Tibial artery (tissue), 4 donors: Measurements from ENCODE around the gene SMARCAL1.

Experiments used
- DNase-seq, 2 donors: peaks; one replicate each; pipeline ENCODE4 v3.0.0-alpha.2; 2019
- H3K27ac ChIP-seq, 2 donors: fragments of 200-600 bp; sonication (generic) in 1 of 2; 1 replicate in 1 of 2; 2 replicates in 1 of 2; pipeline ENCODE4 v1.5.1; 2018 to 2019; ENCODE audit warnings: mild to moderate bottlenecking in 1 of 2
- H3K27me3 ChIP-seq, 2 donors: fragments of 200-600 bp; sonication (generic) in 1 of 2; one replicate each; pipeline versions ENCODE4 v1.5.1 to v1.6.0; 2016 to 2019
- H3K36me3 ChIP-seq, 3 donors: fragments of 200-600 bp; sonication (generic) in 2 of 3; one replicate each; pipeline ENCODE4 v1.5.1; 2016 to 2019; ENCODE audit warnings: mild to moderate bottlenecking in 2 of 3
- H3K4me1 ChIP-seq, 4 donors: fragments of 200-600 bp; sonication (generic) in 2 of 4; 1 replicate in 3 of 4; 2 replicates in 1 of 4; pipeline ENCODE4 v1.5.1; 2016 to 2019
- H3K4me3 ChIP-seq, 2 donors: fragments of 200-600 bp; sonication (generic) in 1 of 2; 1 replicate in 1 of 2; 2 replicates in 1 of 2; pipeline ENCODE4 v1.5.1; 2018 to 2019; ENCODE audit warnings: mild to moderate bottlenecking in 2 of 2
- H3K9me3 ChIP-seq, 3 donors: fragments of 200-600 bp; sonication (generic) in 1 of 3; one replicate each; pipeline ENCODE4 v1.5.1; 2016 to 2019
- intact Hi-C: fragments of 100-400 bp; cut with DNase I; formaldehyde crosslinking; loops from one replicate; pipeline ENCODE4 v1.15.0; 2023; ENCODE audit warnings: low total_unique reads
- TF ChIP-seq, protein P1 (sequence below), 2 experiments: fragments of 200-600 bp in 1 of 2; fragments of 450-650 bp in 1 of 2; IDR thresholded peaks; one replicate each; pipeline ENCODE4 v1.5.1; 2017 to 2019; ENCODE audit warnings: antibody characterized with exemption in 2 of 2, mild to moderate bottlenecking in 1 of 2, moderate library complexity in 1 of 2

The SMARCAL1 gene

DNA sequence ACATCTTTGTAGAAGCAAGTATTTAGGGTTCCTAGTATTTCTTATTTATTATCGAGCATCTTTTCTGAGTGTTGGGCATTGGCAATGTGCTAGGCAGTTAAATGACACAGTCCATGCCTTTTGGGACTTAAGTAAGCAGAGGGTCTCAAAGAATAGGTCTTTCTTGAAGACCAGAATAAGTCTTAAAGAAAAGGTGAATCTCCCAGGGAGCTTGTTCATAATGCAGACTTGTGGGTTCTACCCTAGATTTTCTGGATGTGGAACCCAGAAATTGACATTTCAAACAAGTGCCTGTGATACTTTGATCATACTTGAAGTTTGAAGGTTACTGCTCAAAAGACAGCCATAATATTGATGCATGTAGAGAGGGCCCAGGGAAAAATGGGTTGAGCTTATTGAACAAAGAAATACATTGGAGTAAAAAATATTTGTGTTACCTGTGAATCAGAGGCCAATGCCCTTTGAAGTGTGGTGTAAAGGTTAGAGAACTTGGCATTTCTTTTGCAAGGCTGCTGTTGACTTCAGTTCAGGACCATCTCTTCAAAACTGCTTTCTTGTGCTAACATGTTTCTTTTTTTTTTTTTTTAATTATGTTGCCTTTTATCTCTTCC is 110.7 kb downstream of the SMARCAL1 start:
- no peaks in the 10 kb centered on the region for H3K27me3 ChIP-seq
- no peaks in the 10 kb centered on the region for H3K36me3 ChIP-seq
- TF ChIP-seq, protein P1, sequence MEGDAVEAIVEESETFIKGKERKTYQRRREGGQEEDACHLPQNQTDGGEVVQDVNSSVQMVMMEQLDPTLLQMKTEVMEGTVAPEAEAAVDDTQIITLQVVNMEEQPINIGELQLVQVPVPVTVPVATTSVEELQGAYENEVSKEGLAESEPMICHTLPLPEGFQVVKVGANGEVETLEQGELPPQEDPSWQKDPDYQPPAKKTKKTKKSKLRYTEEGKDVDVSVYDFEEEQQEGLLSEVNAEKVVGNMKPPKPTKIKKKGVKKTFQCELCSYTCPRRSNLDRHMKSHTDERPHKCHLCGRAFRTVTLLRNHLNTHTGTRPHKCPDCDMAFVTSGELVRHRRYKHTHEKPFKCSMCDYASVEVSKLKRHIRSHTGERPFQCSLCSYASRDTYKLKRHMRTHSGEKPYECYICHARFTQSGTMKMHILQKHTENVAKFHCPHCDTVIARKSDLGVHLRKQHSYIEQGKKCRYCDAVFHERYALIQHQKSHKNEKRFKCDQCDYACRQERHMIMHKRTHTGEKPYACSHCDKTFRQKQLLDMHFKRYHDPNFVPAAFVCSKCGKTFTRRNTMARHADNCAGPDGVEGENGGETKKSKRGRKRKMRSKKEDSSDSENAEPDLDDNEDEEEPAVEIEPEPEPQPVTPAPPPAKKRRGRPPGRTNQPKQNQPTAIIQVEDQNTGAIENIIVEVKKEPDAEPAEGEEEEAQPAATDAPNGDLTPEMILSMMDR (IDR thresholded peaks at IDR 0.05), result no peak
- no peak for DNase-seq
- H3K9me3 ChIP-seq, result no peaks in the 10 kb centered on the region
- H3K27ac ChIP-seq, result no peak overlapping the region
- intact Hi-C loops, result no loop called here
- peaks cover 0 to 41% (median 18%) of the 10 kb centered on the region in 4 donors for H3K4me1 ChIP-seq
- no peak overlapping the region for H3K4me3 ChIP-seq

DNA sequence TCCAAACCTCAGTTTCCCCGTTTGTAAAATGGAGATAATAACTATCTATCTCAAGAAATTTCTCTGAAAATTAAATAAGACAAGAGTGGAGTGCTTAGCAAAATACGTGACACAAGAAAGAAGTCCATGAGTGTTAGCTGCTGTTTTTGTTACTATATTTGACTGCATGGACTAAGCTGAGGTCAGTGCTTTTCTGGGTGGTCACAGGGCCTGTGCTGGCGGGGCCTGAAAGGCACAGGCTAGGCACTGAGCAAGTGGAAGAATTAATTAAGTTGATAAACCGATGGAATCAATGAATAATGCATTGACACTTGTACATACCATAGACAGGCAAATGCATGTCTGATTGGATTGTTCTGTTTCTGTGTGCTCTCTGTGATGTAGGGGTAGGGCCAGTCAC is 113.7 kb downstream of the SMARCAL1 start:
- TF ChIP-seq, protein P1 (IDR thresholded peaks at IDR 0.05), result no peak
- peaks cover 0 to 25% (median 16%) of the 10 kb centered on the region in 4 donors for H3K4me1 ChIP-seq
- intact Hi-C loops, result no loop called here
- H3K27me3 ChIP-seq, result no peaks in the 10 kb centered on the region
- no peaks in the 10 kb centered on the region for H3K9me3 ChIP-seq
- H3K27ac ChIP-seq, result peak overlapping the region; percentile 41 to 74
- H3K36me3 ChIP-seq, result no peaks in the 10 kb centered on the region
- DNase-seq, result no peak
- no peak overlapping the region for H3K4me3 ChIP-seq

DNA sequence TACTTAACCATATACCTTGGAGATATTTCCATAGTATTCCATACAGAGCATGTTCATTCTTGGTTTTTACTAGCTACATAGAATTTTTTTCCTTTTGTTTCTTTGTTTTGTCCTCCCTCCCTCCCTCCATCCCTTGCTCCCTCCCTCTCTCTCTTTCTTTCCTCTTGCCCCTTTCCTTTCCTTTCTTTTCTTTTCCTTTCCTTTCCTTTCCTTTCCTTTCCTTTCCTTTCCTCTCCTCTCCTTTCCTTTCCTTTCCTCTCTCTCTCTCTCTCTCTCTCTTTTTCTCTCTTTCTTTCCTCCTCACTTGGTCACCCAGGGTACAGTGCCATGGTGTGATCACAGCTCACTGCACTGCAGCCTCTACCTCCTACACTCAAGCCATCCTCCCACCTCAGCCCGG is 114.7 kb downstream of the SMARCAL1 start:
- Histone ChIP-seq H3K27ac (peak overlapping the region; percentile 41 to 74), H3K9me3 (no peaks in the 10 kb centered on the region), H3K27me3 (no peaks in the 10 kb centered on the region), H3K4me3 (no peak overlapping the region), H3K4me1 (peaks cover 0 to 31% (median 16%) of the 10 kb centered on the region in 4 donors), H3K36me3 (no peaks in the 10 kb centered on the region)
- TF ChIP-seq, protein P1 (IDR thresholded peaks at IDR 0.05), result no peak
- intact Hi-C loops, result no loop called here
- no peak for DNase-seq

DNA sequence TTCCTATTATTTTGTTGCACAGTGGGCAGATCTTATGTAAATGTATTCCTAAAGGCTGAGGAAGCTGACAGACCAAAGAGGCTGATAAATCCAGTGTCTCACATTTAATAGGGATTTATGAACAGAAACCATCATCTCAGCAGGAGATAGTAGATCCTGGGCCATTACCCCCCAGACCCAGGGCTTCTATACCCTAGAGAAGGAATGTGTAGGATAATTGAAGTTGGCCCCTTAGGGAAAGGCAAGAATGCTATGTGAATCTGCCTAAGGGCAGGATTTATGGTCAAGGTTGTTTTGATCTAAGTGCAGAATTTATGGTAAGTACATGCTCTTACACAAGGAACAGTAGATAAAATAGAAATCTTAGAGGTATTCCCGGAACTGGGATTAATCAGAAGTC is 115.3 kb downstream of the SMARCAL1 start:
- no peaks in the 10 kb centered on the region for H3K9me3 ChIP-seq
- H3K27me3 ChIP-seq, result no peaks in the 10 kb centered on the region
- TF ChIP-seq, protein P1 (IDR thresholded peaks at IDR 0.05), result no peak
- no peak overlapping the region for H3K4me3 ChIP-seq
- intact Hi-C loops, result no loop called here
- DNase-seq, result no peak
- H3K27ac ChIP-seq, result peak overlapping the region in 1 of 2 donors; percentile 74
- H3K4me1 ChIP-seq, result peaks cover 0 to 31% (median 16%) of the 10 kb centered on the region in 4 donors
- no peaks in the 10 kb centered on the region for H3K36me3 ChIP-seq

DNA sequence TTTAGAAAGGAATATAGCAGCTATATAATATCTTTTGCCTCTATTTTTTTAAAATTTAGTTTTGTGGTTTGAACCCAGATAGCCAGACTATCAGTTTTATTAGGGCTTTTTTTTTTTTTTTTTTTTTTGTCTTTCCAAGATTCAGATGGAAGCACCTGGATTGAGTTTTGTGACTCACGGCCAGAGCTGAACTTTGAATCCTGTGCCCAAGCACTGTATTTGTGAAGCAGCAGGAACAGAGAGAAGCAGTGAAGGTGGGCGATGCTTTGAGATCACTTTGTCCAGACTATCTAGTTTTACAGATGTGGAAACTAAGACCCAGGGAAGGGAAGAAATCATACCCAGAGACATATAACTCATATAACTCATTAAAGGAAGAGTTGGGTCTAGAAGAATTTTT is 120.3 kb downstream of the SMARCAL1 start:
- Histone ChIP-seq H3K4me3 (no peak overlapping the region), H3K36me3 (no peaks in the 10 kb centered on the region), H3K9me3 (no peaks in the 10 kb centered on the region), H3K27ac (peak overlapping the region in 1 of 2 donors; percentile 79), H3K27me3 (no peaks in the 10 kb centered on the region), H3K4me1 (peaks cover 6 to 54% (median 22%) of the 10 kb centered on the region in 4 donors)
- DNase-seq, result no peak
- intact Hi-C loops, result no loop called here
- TF ChIP-seq, protein P1 (IDR thresholded peaks at IDR 0.05), result no peak
